HG03342 (cell line): ENCODE measurements around the gene PIGN.
"Not testable (repeated sequence)": the region's sequence is repeated elsewhere in the genome, so short reads cannot be mapped to it uniquely, and the experiment has no call there.

ENCODE experiments used
- ATAC-seq: cut with Tn5 transposase; IDR thresholded peaks from one replicate; pipeline ENCODE4 v1.9.1; 2021; ENCODE audit warnings: mild to moderate bottlenecking, moderate library complexity; ENCODE audit not compliant: unreplicated experiment

The PIGN gene

GRCh38 chr18:62069556-62069955, 117.3 kb downstream of the PIGN start:
- no peak for ATAC-seq

- ATAC-seq = no peak
Measured at GRCh38 chr18:62066102-62066818, 120.6 kb downstream of the PIGN start.

DNA sequence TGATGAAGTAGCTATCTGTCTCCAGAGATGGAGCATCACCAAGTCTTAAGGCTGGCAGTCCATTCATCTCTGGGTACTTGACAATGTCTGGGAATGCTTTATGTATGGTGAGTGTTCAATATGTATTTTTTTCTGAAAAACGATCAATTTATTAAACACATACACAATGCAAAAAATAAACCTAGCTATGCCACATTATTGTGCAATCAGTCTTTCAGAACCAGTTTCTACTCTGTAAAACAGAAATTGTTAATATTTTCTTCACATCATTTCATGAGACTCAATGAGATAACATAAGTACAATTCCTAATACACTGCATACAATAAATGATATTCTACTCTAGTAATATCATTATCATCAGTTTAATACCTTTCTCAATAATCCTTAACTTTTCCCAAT, 122.5 kb downstream of the PIGN start:
- no peak for ATAC-seq

- no peak for ATAC-seq
Measured at GRCh38 chr18:62061821-62062478, 124.9 kb downstream of the PIGN start.

DNA sequence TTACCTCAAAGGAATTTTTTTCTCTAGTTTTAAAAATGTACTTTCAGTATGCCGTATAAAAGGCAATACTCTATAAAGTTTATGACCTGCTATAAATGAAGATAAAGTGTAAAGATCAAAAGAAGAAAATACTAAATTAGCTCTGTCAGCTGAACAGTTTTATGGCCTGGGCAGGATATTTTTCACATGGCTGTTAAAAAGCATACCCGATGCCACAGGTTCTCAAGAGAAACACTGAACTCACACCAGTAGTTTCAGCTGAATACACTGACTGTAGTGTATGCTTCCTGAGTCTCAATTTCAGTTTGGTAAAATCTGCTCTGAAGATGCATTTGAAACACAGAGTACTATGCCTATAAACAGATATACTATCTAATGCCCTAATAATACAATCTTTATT, 126.0 kb downstream of the PIGN start:
- no peak for ATAC-seq

- ATAC-seq = no peak
Measured at GRCh38 chr18:62054929-62055498, 131.8 kb downstream of the PIGN start.

- ATAC-seq = no peak
Measured at GRCh38 chr18:62048279-62048678, 138.6 kb downstream of the PIGN start.

- no peak for ATAC-seq
Measured at GRCh38 chr18:62045316-62045715, 141.5 kb downstream of the PIGN start.

DNA sequence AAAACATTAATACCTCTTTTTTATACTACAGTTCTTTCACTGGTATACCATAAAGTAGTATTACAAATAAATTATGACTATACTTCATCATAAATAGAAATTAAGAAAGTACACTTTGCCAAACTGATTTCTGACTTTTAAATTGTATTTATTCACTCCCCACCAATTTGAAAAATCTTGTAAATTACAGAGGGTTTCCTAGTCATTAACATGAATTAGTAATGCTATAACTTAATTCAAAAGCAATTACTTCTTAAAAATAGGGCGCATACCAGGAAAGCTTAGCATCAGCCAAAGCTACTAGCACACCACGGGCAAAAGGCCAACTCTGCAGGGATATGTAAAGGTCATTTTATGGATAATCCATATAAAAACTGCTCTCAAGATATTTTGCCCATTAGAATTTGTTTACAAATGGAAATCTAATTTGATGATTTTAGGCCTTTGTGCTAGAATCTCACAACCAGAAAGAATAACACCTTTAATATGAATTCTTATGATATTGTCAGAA, 142.3 kb downstream of the PIGN start:
- ATAC-seq = no peak

DNA sequence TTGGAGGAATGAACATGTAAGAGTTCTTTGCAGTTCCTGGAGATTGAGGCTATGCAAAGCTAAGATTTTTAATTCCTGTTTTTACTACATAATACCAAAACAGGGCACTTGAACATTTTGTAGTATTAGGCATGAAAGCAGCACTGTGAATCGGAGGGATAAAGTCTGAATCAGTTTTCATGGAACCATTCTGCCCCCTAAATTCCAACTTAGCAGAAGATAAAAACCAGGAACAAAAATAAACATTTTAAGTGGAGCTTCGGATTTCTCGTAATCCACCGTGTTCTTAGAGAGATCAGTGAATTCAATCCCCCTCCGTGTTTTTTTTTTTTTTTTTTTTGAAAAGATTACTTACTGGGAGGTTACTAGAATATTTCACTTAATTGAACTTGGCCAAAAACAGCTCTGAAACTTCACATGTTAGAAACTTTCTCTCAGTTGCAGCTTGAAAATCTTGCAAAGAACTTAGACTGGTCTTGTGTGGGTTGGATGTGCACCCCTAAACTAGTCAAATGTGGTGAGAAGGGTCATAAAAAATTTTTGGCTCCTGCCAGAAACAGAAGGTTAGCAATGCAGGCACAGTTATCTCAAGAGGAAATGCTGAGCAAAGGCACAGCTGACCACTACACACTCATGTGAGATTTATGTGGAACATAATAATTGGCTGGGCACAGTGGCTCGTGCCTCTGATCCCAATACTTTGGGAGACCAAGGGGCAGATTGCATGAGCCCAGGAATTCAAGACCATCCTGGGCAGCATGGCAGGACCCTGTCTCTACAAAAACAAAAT, 148.7 kb downstream of the PIGN start:
- ATAC-seq = no peak

DNA sequence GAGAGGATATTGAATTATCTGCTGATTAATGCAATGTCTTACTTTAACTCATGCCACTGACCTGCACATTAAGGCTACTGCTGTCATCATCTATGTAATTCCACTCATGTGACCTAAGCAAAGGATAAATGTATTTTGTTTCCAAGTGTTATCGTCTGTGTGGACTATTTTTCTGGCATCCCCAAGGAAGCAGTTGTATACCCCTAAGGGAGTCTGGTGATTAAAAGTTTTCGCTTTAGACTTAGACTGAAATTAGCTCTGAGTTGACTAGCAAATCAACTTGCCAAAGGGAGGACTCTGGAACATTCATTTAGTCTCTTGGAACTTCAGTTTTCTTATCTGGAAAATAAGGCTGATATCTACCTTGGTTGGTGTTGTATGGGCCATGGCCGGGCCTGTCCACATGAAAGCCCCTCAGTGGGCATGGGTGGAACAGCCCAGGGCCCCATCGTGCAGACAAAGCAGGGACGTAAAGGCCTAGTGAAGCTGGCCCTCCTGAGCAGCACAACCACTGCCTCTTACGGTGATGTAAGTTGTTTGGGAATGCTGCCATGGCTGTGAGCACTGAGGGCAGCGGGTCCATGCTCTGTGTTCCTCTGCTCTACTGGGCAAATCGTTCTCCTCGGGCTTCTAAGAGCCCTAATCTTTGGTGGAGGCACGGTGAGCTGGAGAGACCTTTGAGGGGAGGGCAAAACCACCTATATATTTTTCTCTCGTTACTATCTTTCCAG, 149.7 kb downstream of the PIGN start:
- no peak for ATAC-seq

GRCh38 chr18:62034286-62034685, 152.6 kb downstream of the PIGN start:
- not testable (repeated sequence) for ATAC-seq

GRCh38 chr18:62033756-62034155, 153.1 kb downstream of the PIGN start:
- ATAC-seq = no peak

DNA sequence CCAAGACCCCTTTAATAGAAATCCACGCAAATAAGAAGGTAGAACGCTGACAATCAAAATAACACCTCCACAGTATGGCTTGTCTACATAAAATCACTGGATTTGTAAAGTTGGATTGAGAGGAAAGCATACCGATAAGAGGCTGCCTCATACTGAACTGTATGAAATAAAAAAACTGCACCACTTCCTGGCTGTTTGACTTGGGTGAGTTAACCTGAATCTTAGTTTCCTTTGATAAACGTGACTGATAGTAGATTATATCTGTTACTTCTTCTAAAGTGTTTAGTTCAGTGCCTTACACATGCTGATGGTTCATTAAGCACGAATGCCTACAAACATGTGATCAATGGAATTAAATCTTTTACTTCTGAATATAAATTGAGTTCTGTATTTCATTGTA, 153.6 kb downstream of the PIGN start:
- ATAC-seq = no peak

DNA sequence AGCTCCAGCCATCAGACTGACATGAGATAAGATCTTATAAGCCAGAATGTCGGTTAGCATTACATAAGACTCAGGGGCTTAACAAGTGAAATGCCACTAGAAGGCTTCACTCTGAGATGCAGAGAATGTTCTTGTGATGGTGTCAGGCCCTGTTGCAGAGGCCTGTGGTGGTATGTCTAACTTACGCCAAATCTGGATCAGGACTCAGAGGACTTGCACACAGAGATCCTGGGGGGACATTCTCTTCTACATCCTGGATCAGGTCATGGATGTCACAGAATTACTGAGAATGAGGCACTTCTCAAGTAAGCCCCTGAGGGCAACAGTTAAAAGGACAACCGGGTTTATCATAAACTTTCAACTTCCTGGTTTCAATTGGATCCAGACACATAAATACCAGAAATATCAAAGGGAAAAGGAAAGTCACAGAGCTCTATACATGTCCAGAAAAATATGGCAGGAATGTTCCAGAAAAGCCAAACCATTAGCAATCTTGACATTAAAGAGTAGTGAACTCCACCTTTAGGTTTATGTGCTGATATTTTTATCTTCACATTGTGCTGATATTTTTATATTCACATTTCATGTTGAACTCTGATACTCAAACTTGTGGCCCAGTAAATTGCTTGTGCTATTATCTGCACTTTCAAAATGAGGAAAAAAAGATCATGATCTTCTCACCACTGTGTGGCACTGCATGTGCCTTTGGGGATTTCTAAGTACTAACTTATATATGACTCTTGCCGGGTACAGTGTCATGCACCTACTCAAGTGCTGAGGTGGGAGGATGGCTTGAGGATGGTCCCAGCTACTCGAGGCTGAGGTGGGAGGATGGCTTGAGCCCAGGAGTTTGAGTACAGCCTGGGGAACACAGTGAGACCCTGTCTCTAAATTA, 156.5 kb downstream of the PIGN start:
- ATAC-seq = no peak

- no peak for ATAC-seq
Measured at GRCh38 chr18:62028715-62029114, 158.1 kb downstream of the PIGN start.

DNA sequence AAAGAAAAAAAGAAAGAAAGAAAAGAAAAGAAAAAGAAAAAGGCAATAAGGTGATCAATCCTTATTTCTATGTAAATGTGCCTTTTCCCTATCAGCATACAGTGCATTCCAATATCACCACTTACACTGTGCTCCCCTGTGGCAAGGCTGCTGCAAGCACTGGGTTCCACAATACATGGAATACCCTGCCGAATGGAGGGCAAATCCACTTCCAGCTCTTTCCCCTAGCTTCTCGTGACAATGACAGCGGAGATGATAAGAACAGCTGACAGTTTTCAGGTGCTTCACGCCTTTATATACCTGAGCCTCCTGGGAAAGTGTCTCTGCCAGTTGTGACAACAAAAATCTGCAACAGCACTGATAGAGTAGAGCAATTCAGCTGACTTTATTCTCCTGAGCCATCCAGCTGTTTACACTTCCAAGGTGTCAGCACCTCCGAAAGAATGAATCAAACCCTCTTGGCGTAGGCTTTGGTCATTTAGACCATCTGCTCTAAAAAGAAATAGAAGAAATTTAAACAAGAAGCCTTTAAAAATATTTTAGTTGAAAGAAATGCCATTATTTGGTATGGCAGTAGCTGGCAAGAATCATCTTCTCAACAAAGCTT, 158.8 kb downstream of the PIGN start:
- ATAC-seq = no peak

GRCh38 chr18:62026586-62026985, 160.3 kb downstream of the PIGN start:
- no peak for ATAC-seq

DNA sequence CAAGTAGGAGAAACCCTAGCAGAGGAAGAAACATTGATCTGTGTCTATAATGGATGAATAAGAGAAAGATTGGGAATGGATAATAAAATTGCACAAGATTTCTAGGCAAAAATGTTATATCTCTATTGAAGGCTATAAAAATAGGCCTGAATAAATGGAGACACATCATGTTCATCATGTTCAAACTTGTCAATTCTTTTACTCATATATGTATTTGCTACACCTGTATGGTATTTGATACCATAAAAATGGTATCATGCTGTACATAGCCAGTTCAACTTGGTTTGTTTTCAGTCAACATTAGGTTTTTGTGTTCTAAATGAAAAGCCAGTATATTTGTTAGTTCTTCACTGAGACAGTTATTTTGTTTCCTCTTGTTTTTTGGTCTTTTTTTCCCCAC, 161.9 kb downstream of the PIGN start:
- ATAC-seq = no peak
